Common myeloid progenitor, CD34-positive (primary cell): ENCODE measurements around the gene FLACC1.
A peak's percentile ranks its signal among the peaks of the same experiment; 100 is the strongest.

Experiments used
- CTCF ChIA-PET: fragments of 350-600 bp; sonication (Branson Sonifier 250); formaldehyde crosslinking; loops from one replicate; lab custom pipeline; 2021; ENCODE audit warnings: antibody characterized with exemption; lab: Charles Lee
- POLR2A ChIA-PET: fragments of 350-600 bp; sonication (Branson Sonifier 250); formaldehyde crosslinking; loops from one replicate; lab custom pipeline; 2021; ENCODE audit warnings: antibody characterized with exemption; lab: Charles Lee
- DNase-seq, 3 donors: peaks; one replicate each; pipeline versions ENCODE4 v3.0.0 to v3.0.0-alpha.2; 2013
- H3K27ac ChIP-seq, 2 experiments: 1 replicate in 1 of 2; 2 replicates in 1 of 2; pipeline ENCODE4 v1.7.0; 2013; ENCODE audit warnings: inconsistent platforms in 2 of 2, low read length in 2 of 2, mild to moderate bottlenecking in 2 of 2, low read depth in 1 of 2, moderate library complexity in 1 of 2; ENCODE audit not compliant: severe bottlenecking in 2 of 2, insufficient read depth in 1 of 2, poor library complexity in 1 of 2
- H3K27me3 ChIP-seq, 5 experiments: replicated peaks in 2 of 5; 1 replicate in 3 of 5; 2 replicates in 2 of 5; pipeline versions ENCODE4 v1.6.1 to v1.7.0; 2013; ENCODE audit warnings: low read length in 4 of 5, mild to moderate bottlenecking in 2 of 5, moderate library complexity in 2 of 5, inconsistent platforms in 1 of 5; ENCODE audit not compliant: insufficient read depth in 5 of 5, control insufficient read depth in 4 of 5
- H3K36me3 ChIP-seq, 4 experiments: 1 replicate in 2 of 4; 2 replicates in 2 of 4; pipeline versions ENCODE4 v1.6.1 to v1.7.0; 2013; ENCODE audit warnings: low read length in 3 of 4, control low read depth in 1 of 4, mild to moderate bottlenecking in 1 of 4; ENCODE audit not compliant: control insufficient read depth in 4 of 4, insufficient read depth in 4 of 4
- H3K4me1 ChIP-seq, 4 experiments: 1 replicate in 3 of 4; 2 replicates in 1 of 4; pipeline versions ENCODE4 v1.6.1 to v1.7.1; 2013; ENCODE audit warnings: low read length in 3 of 4, mild to moderate bottlenecking in 3 of 4, control low read depth in 1 of 4, inconsistent platforms in 1 of 4, moderate library complexity in 1 of 4; ENCODE audit not compliant: control insufficient read depth in 4 of 4, insufficient read depth in 4 of 4; ENCODE audit errors: control extremely low read depth in 1 of 4
- H3K4me3 ChIP-seq, 7 experiments: 1 replicate in 4 of 7; 2 replicates in 3 of 7; pipeline versions ENCODE4 v1.5.1 to v1.7.0; 2013; ENCODE audit warnings: mild to moderate bottlenecking in 7 of 7, low read length in 6 of 7, moderate library complexity in 6 of 7, inconsistent platforms in 2 of 7, low read depth in 2 of 7, control low read depth in 1 of 7; ENCODE audit not compliant: insufficient read depth in 4 of 7, control insufficient read depth in 1 of 7; ENCODE audit errors: extremely low read depth in 1 of 7
- H3K9me3 ChIP-seq, 5 experiments: 1 replicate in 4 of 5; 2 replicates in 1 of 5; pipeline versions ENCODE4 v1.6.1 to v1.7.1; 2013; ENCODE audit warnings: low read length in 4 of 5, mild to moderate bottlenecking in 2 of 5, inconsistent platforms in 1 of 5, low read depth in 1 of 5, moderate library complexity in 1 of 5; ENCODE audit not compliant: control insufficient read depth in 4 of 5, insufficient read depth in 2 of 5; ENCODE audit errors: control extremely low read depth in 1 of 5
- WGBS: methylation state at CpG from one replicate; pipeline ENCODE4 v1.1.5; 2013; ENCODE audit not compliant: insufficient coverage; 5-methylcytosine and 5-hydroxymethylcytosine counted together

FLACC1 gene

GRCh38 chr2:201350879-201351278 is 6.3 kb downstream of the FLACC1 start:
- CTCF ChIA-PET = interaction anchor here (1.6 kb wide), 1 partner anchor 38 kb away, joined by 4 read pairs; no protein-coding TSS in a partner anchor
- Histone ChIP-seq H3K4me3 (no peak overlapping the region), H3K27me3 (no peaks in the 10 kb centered on the region), H3K9me3 (no peaks in the 10 kb centered on the region), H3K4me1 (no peaks in the 10 kb centered on the region), H3K27ac (no peak overlapping the region), H3K36me3 (peaks cover 0 to 3% (median 0%) of the 10 kb centered on the region in 4 experiments)
- WGBS = 89% methylated on average over 3 of the region's 4 CpGs
- POLR2A ChIA-PET = no interaction called here
- no peak for DNase-seq

- Histone ChIP-seq H3K4me3 (no peak overlapping the region), H3K27ac (no peak overlapping the region), H3K36me3 (peaks cover 0 to 3% (median 0%) of the 10 kb centered on the region in 4 experiments), H3K27me3 (no peaks in the 10 kb centered on the region), H3K9me3 (no peaks in the 10 kb centered on the region), H3K4me1 (no peaks in the 10 kb centered on the region)
- CTCF ChIA-PET = interaction anchor here (1.6 to 2.3 kb wide), 2 partner anchors 14 to 37 kb away, joined by 4 to 7 read pairs; no protein-coding TSS in a partner anchor
- 87% methylated on average over 3 of the region's 4 CpGs for WGBS
- no peak for DNase-seq
- POLR2A ChIA-PET = no interaction called here
These were observed 7.5 kb downstream of the FLACC1 start for GRCh38 chr2:201349601-201350000.

DNA sequence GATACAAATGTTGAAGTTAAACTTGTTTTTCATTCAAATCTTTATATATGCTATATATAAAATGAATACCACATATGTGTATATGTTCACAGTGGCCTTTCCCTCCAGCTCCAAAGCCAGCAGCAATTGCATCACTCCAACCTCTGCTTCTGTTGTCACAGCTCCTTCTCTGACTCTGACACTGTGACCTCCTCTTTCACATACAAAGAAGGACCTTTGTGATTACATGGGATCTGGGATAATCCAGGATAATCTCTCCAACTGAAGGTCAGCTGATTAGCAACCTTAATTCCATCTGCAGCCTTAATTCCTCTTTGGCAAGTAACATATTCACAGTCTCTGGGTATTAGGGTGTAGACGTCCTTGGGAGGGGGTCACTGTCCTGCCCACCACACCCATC is 8.4 kb downstream of the FLACC1 start:
- ChIA-PET CTCF (interaction anchor here (2.3 kb wide), 1 partner anchor 15 kb away, joined by 7 read pairs; no protein-coding TSS in a partner anchor), POLR2A (interaction anchor here (0.6 kb wide), 1 partner anchor 83 kb away, joined by 3 read pairs; no protein-coding TSS in a partner anchor)
- Histone ChIP-seq H3K9me3 (no peaks in the 10 kb centered on the region), H3K36me3 (peaks cover 0 to 3% (median 0%) of the 10 kb centered on the region in 4 experiments), H3K27me3 (no peaks in the 10 kb centered on the region), H3K4me1 (no peaks in the 10 kb centered on the region), H3K27ac (no peak overlapping the region), H3K4me3 (no peak overlapping the region)
- no peak for DNase-seq
- WGBS = 100% methylated on average over 1 of the region's 1 CpG

DNA sequence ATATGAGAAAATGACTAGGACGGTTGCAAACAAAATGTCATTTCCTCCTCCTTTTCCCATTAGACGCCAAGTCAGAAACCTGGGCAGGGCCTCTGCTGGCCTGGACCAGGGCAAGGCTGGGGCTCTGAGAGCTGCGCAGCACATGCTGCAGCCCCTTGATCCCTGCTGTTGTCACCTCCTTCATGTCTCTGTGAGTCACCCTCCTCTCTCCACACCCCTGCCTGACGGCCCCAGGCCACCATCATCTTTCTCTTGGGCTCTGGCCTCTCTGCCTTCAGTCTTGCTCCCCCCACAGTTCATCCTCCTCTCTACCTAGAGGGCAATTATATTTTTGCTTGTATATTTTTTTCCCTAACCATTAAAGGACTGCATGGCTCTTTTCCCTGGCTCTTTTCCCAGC is 10.0 kb downstream of the FLACC1 start:
- Histone ChIP-seq H3K36me3 (peaks cover 0 to 3% (median 0%) of the 10 kb centered on the region in 4 experiments), H3K27me3 (no peaks in the 10 kb centered on the region), H3K4me3 (no peak overlapping the region), H3K4me1 (no peaks in the 10 kb centered on the region), H3K9me3 (no peaks in the 10 kb centered on the region), H3K27ac (no peak overlapping the region)
- DNase-seq = no peak
- WGBS = no CpG with 5 or more reads among the region's 4 CpGs
- CTCF ChIA-PET = no interaction called here
- POLR2A ChIA-PET = no interaction called here

- CTCF ChIA-PET = no interaction called here
- peaks cover 0 to 1% (median 0%) of the 10 kb centered on the region in 4 experiments for H3K36me3 ChIP-seq
- H3K27me3 ChIP-seq = no peaks in the 10 kb centered on the region
- H3K9me3 ChIP-seq = peaks cover 0 to 3% (median 2%) of the 10 kb centered on the region in 5 experiments
- WGBS = 98% methylated on average over 7 of the region's 7 CpGs
- no peak for DNase-seq
- H3K4me1 ChIP-seq = no peaks in the 10 kb centered on the region
- no peak overlapping the region for H3K27ac ChIP-seq
- POLR2A ChIA-PET = no interaction called here
- H3K4me3 ChIP-seq = no peak overlapping the region
These were observed 11.4 kb downstream of the FLACC1 start for GRCh38 chr2:201345625-201346213.

- no peak overlapping the region for H3K27ac ChIP-seq
- no peaks in the 10 kb centered on the region for H3K36me3 ChIP-seq
- H3K4me3 ChIP-seq = no peak overlapping the region
- ChIA-PET POLR2A (no interaction called here), CTCF (interaction anchor here (0.7 to 1.0 kb wide), 2 partner anchors 16 to 22 kb away, joined by 3 read pairs; no protein-coding TSS in a partner anchor)
- H3K27me3 ChIP-seq = no peaks in the 10 kb centered on the region
- WGBS = 75% methylated on average over 1 of the region's 1 CpG
- no peaks in the 10 kb centered on the region for H3K4me1 ChIP-seq
- peaks cover 0 to 7% (median 2%) of the 10 kb centered on the region in 5 experiments for H3K9me3 ChIP-seq
- DNase-seq = peak in 2 of 3 donors; percentile 7 to 28
These were observed 12.3 kb downstream of the FLACC1 start for GRCh38 chr2:201344663-201345366.

DNA sequence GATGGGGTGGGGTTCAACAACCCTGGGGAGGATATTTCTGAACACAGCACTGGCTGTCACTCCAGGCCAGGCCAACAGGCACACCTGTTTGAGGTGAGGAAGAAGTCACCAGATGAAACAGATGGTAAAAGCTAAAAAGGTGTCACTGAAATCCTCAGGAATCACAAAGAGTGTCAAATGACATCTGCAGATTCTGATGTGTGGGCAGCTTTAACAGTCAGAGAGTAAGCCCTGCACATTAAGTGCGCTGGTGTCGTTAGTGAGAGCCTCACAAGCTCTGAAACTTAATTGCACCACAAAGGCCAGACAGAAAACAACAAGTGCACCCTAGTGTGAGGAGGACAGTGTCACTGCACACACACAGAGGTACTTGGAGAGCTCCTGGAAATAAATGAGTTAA is 13.6 kb downstream of the FLACC1 start:
- no peaks in the 10 kb centered on the region for H3K27me3 ChIP-seq
- no peak for DNase-seq
- CTCF ChIA-PET = interaction anchor here (1.0 kb wide), 1 partner anchor 20 kb away, joined by 4 read pairs; no protein-coding TSS in a partner anchor

More for the DNA sequence above, 13.6 kb downstream of the FLACC1 start:
- 100% methylated on average over 2 of the region's 2 CpGs for WGBS
- Histone ChIP-seq H3K27ac (no peak overlapping the region), H3K4me1 (no peaks in the 10 kb centered on the region), H3K36me3 (no peaks in the 10 kb centered on the region), H3K9me3 (peaks cover 0 to 8% (median 3%) of the 10 kb centered on the region in 5 experiments), H3K4me3 (no peak overlapping the region)
- POLR2A ChIA-PET = interaction anchor here (1.0 kb wide), 1 partner anchor 8 kb away, joined by 3 read pairs; no protein-coding TSS in a partner anchor
